Measurements from ENCODE around the gene DNMT3A. TPM values are rescaled to one million over a fixed set of nuclear protein-coding genes. Genes with fewer than 3 reads are reported as not detected.

Gene DNMT3A
- polyA plus RNA-seq (ENCODE audit: insufficient read depth in 1 of 5, insufficient read length in 5 of 5, low replicate concordance in 1 of 5), result 100 to 1,000 TPM in 2 of 5 donors, 10 to 100 TPM in 3; 77.8 to 107 (median 97.1) TPM
- long read RNA-seq, donor 1, full-length matches to known transcripts, result 9 of 15 reads
- long read RNA-seq, donor 1, partial matches to known transcripts, result 6 of 15 reads
- long read RNA-seq, donor 1, other reads (novel, unspliced or antisense), result 0 of 15 reads
- long read RNA-seq, donor 2, full-length matches to known transcripts, result 10 of 10 reads
- long read RNA-seq, donor 2, partial matches to known transcripts, result 0 of 10 reads
- long read RNA-seq, donor 2, other reads (novel, unspliced or antisense), result 0 of 10 reads
- long read RNA-seq, donor 3, partial matches to known transcripts, result 6 of 9 reads
- long read RNA-seq, donor 3, other reads (novel, unspliced or antisense), result 0 of 9 reads
- long read RNA-seq, donor 4, partial matches to known transcripts, result 5 of 9 reads
- long read RNA-seq, donor 4, other reads (novel, unspliced or antisense), result 0 of 9 reads
- long read RNA-seq, donor 5, transcript DNMT3A-205 (18 exons, 2,300 nt), result major isoform, 7 of 15 reads
- long read RNA-seq, donor 5, partial matches to known transcripts, result 5 of 15 reads
- long read RNA-seq, donor 5, other reads (novel, unspliced or antisense), result 0 of 15 reads
- long read RNA-seq, donor 6, full-length matches to known transcripts, result 12 of 34 reads
- long read RNA-seq, donor 6, partial matches to known transcripts, result 22 of 34 reads
- long read RNA-seq, donor 6, other reads (novel, unspliced or antisense), result 0 of 34 reads
- long read RNA-seq, donor 7, full-length matches to known transcripts, result 6 of 11 reads
- long read RNA-seq, donor 7, partial matches to known transcripts, result 5 of 11 reads
- long read RNA-seq, donor 7, other reads (novel, unspliced or antisense), result 0 of 11 reads
- long read RNA-seq, donor 8, full-length matches to known transcripts, result 5 of 5 reads
- long read RNA-seq, donor 8, partial matches to known transcripts, result 0 of 5 reads
- long read RNA-seq, donor 8, other reads (novel, unspliced or antisense), result 0 of 5 reads

DNA sequence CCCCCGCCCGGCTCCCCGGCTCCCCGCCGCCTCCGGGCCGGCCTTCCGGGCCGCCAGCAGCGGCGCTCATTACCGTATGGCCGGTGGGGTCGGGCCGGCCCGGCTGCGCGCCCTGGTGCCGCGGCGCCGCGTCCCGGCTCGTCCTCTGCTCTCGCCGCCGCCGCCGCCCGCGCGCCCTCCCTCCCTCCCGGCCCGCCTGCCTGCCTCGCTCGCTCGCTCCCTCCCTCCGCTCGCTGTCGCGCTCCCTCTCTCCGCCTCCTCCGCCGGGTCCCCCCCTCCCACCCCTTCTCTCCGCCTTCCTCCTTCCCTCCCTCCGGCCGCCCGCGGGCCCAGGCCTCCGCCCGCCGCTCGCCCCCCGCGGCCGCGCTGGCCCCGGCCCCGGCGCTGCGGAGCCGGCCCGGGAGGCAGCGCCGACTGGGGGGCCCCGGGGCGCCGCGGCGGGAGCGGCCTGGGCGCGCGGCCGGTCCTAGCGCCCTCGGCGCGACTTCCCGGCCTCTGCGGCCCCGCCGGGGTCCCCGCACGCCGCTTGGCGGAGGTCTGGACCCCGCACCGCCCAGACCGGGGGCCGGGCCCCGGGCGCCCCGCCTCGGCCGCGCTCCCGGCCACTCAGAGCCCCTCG lies at the start of gene DNMT3A:
Gene DNMT3A, minus strand, starts transcription at position 173 of the 619 bp plus-strand sequence. CDS start 27,941 bp downstream, outside the sequence.
- DNase-seq, result peak in 1 of 2 donors; percentile 72

DNA sequence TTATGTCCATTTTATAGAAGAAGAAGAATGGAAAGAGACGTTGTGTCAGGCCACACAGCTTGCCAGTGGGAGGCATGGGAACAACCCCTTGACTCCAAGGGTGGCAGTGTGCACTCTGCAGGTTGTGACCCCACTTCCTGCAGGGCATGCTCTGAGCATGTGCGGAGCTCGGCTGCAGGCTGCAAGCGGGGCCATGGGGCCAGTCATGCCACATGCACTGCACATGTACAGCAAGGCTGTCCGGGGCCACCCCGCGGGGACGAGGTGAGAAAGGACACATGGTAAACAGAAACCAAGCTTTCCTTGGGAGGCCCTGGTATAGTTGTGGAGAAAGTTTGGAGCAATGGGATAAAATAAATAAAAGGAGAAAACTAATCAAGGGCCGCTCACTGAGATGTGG lies 47.4 kb upstream of the DNMT3A start:
- DNase-seq, result no peak

DNA sequence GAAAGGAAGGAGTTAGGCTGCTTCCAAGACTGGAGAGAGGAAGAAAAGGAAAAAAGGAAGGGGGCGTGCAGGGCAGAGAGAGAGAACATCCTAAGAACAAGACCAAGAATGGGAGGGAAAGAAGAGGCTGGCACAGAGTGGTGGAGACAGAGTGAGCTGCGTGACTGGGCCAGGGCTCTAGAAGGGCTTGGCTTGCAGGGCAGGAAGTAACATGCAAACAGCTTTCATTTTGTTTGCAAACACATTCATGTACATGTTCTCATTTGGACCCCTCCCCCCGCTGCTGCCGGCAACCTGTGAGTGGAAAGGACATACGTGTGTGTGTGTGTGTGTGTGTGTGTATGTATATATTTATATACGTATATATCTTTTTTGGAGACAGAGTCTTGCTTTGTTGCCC lies 46.8 kb upstream of the DNMT3A start:
- no peak for DNase-seq

DNA sequence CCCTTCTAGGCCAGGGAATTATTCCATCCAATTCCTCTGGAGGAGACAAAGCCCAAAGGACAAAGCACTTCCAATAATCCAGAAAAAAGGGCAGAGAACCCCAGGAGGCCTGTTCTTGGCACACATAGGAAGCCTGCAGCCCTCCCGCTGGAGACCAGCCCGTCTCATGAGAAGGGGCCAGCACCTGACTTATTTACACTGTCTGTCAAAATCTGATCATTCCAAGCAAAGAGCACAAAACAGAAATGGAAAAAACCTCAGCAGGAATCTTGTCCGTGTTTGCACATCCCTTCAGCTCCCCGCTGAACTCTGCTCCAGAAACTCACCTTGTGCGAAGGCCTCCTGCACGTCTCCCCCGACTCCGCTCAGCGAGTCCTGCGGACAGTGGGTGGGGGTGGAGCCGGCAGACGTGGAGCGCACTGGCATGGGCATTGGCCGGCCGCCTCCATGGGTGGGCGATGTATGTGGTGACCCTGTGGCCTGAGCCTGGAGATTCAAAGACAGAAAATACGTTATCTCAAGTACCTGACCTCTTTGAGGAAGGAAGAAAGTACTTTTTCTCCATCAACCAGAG lies 46.2 kb upstream of the DNMT3A start:
- no peak for DNase-seq

- DNase-seq, result no peak
Observed at GRCh38 chr2:25386971-25387875, 45.5 kb upstream of the DNMT3A start.

DNA sequence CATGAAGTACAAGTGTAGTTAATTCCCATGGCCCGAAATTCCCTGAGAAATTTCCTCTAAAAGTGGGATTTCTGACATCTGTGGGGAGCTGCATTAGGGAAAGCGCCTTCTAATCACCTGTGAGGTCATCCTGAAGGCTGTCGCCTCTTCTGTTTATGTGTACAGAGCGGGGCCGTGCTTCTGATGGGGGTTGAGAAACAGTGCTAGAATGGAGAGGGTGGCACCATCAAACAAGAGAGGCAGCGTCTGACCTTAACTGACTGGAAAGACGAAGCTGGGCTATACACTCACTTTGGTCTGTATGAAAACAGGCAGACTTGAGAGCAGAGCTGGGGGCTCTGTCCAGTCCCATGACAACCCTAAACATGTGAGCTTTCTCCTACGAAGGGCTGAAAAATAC lies 44.2 kb upstream of the DNMT3A start:
- DNase-seq, result no peak

DNA sequence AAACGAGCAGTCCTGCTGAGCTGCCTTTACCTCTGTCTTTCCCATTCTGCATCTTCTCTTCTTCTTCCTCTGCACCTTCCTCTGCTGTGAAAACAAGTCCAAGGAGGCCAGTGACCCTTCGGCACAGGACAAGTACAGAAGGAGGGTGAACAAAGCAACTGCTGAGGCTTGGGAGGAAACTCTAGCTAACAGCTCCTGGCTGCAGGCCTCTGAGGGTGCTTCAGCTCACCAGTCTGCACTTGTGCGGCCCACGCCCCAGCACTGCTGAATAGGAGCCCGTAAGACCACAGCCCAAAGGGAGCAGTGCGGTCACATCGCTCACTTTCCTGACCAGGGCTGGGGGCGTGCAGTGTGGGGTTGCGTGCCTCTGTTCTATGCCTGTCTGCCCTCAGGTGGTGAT lies 42.1 kb upstream of the DNMT3A start:
- DNase-seq, result no peak

- DNase-seq, result no peak
Observed at GRCh38 chr2:25381502-25381901, 39.8 kb upstream of the DNMT3A start.

GRCh38 chr2:25380586-25381375 lies 39.1 kb upstream of the DNMT3A start:
- DNase-seq, result no peak

GRCh38 chr2:25380023-25380422 lies 38.3 kb upstream of the DNMT3A start:
- no peak for DNase-seq

DNA sequence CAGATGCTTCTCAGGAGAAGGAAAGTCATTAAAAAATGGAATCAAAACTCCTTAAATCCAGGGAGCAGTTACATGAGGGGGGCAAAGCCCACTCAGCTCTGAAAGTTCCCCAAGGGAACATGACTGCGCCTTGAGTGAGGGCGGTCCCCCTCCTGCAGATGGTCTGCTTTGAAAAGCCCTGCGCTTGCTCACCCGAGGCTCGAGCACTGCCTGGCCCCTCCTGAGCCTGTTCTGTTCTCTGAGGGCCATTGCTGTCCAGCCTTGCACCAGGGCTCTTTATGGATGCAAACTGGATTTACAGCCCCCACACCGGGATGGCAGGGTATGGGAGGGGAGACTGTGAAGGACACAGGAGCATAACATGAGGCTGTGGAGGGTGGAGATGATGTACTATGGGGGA lies 37.8 kb upstream of the DNMT3A start:
- DNase-seq, result no peak

GRCh38 chr2:25378731-25379490 lies 37.2 kb upstream of the DNMT3A start:
- no peak for DNase-seq

GRCh38 chr2:25377822-25378421 lies 36.2 kb upstream of the DNMT3A start:
- DNase-seq, result no peak

- peak; percentile 84 to 85 for DNase-seq
Observed at GRCh38 chr2:25376750-25377621, 35.3 kb upstream of the DNMT3A start.

DNA sequence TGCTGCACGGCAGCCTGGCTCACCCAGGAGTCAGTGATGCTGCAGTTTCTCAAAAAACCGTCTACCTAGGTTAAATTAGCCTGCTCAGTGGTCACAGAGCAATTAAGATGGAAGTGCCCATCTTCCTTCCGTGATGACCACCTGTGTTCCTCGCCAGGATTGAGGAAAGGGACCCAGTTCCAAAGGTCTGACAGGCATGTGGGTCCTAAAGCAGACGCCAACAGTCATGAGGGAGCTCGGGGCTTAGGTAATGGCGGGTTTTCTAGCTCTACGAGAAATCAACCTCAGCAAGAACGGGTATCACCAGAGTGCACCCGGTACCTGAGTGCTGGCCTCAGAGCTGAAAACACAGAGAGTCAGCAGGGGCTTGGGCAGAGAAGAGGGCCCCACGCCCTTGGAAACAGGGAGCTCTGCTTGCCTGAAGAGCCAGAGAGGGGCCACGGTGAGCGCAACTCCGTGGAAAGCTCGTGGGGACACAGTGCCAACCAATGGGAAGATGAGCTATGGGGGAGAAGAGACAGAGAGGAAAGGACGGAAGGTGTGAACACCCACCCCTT lies 34.3 kb upstream of the DNMT3A start:
- DNase-seq, result no peak

GRCh38 chr2:25375371-25375988 lies 33.8 kb upstream of the DNMT3A start:
- no peak for DNase-seq

DNA sequence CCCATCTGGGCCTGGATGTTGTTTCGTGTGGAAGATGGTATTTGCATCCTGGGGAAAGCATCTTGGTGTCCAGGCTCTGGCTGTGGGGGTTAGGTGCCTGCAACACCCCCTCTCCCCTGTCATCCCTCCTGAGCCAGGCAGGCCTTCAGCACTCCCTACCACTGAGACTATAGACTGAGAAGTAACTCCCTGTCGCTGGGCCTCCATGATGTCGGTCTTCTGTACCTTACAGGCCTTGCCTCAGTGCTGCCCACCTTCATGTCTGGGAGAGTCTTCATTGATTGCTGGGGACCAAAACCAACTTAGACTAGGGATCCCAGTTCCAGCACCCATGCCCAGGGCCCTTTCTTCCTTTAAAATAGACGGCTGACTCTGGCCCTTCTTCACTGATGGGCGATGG lies 33.1 kb upstream of the DNMT3A start:
- no peak for DNase-seq

All from right lung (tissue), 10 donors.